Measurements from ENCODE around the gene HECA. TPM values are rescaled to one million over a fixed set of nuclear protein-coding genes. Genes with fewer than 3 reads are reported as not detected.

HECA gene
- total and polyA plus RNA-seq, 2 of the 8 experiments (the other 6 are each of a cell fraction or from before 2014, with no cell fraction given), result 2.4 to 9.2 TPM

DNA sequence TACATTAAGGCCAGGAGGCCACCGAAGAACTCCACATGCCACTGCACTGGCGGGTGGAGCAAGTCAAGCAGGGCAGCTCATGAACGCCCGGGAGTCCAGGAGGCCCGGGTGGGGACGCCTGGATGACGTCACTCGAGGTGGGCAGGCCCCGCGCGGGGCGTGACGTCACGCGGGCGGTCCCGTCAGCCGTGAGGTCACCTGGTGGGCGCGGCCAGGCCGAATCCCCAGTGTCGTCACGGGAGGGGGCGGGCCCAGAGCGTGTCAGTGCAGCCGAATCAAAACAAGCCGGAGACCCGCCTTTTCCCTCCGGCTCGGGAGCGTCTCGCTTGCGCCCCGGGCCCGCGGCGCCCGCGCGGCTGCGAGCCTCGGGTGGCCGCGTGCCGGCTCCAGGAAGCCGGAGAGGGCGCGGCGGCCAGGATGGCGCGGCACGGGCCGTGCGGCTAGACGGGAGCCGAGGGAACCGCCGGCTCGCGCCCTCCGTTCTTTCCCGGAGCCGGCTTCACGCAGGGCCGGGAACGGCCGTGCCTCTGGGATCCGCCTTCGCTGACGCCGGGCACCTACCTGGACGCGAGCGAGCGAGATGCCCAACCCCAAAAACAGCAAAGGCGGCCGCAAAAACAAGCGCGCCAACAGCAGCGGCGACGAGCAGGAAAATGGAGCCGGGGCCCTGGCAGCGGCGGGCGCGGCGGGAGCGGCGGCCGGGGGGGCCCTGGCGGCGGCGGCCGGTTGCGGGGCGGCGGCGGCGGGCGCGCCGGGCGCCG lies at the start of gene HECA (continued):
- TF ChIP-seq, protein P1, sequence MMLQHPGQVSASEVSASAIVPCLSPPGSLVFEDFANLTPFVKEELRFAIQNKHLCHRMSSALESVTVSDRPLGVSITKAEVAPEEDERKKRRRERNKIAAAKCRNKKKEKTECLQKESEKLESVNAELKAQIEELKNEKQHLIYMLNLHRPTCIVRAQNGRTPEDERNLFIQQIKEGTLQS (IDR thresholded peaks at IDR 0.05; ENCODE audit: insufficient read depth, low read depth, low read length), result 0 out of 2 replicates have a peak, but pooled peaks have one; percentile 40
- TF ChIP-seq CREB1 (IDR thresholded peaks at IDR 0.05) (peak; percentile 100), CTBP2 (IDR thresholded peaks at IDR 0.05; ENCODE audit: borderline replicate concordance, insufficient read depth, insufficient read length, low read length) (no peak), CBX5 (IDR thresholded peaks at IDR 0.05; ENCODE audit: low read depth, low read length) (no peak), RAD21 (IDR thresholded peaks at IDR 0.05 in 1 of 2, conservative IDR thresholded peaks at IDR 0.05 in 1 of 2; ENCODE audit: low read depth in 2 of 2, low read length in 2 of 2) (no peak), RFX5 (IDR thresholded peaks at IDR 0.05; ENCODE audit: borderline replicate concordance, low read depth, low read length) (no peak), JUND (IDR thresholded peaks at IDR 0.05; ENCODE audit: low read length) (peak; percentile 98), POU5F1 (IDR thresholded peaks at IDR 0.05; ENCODE audit: low read depth, low read length) (no peak)
- TF ChIP-seq, protein P2, sequence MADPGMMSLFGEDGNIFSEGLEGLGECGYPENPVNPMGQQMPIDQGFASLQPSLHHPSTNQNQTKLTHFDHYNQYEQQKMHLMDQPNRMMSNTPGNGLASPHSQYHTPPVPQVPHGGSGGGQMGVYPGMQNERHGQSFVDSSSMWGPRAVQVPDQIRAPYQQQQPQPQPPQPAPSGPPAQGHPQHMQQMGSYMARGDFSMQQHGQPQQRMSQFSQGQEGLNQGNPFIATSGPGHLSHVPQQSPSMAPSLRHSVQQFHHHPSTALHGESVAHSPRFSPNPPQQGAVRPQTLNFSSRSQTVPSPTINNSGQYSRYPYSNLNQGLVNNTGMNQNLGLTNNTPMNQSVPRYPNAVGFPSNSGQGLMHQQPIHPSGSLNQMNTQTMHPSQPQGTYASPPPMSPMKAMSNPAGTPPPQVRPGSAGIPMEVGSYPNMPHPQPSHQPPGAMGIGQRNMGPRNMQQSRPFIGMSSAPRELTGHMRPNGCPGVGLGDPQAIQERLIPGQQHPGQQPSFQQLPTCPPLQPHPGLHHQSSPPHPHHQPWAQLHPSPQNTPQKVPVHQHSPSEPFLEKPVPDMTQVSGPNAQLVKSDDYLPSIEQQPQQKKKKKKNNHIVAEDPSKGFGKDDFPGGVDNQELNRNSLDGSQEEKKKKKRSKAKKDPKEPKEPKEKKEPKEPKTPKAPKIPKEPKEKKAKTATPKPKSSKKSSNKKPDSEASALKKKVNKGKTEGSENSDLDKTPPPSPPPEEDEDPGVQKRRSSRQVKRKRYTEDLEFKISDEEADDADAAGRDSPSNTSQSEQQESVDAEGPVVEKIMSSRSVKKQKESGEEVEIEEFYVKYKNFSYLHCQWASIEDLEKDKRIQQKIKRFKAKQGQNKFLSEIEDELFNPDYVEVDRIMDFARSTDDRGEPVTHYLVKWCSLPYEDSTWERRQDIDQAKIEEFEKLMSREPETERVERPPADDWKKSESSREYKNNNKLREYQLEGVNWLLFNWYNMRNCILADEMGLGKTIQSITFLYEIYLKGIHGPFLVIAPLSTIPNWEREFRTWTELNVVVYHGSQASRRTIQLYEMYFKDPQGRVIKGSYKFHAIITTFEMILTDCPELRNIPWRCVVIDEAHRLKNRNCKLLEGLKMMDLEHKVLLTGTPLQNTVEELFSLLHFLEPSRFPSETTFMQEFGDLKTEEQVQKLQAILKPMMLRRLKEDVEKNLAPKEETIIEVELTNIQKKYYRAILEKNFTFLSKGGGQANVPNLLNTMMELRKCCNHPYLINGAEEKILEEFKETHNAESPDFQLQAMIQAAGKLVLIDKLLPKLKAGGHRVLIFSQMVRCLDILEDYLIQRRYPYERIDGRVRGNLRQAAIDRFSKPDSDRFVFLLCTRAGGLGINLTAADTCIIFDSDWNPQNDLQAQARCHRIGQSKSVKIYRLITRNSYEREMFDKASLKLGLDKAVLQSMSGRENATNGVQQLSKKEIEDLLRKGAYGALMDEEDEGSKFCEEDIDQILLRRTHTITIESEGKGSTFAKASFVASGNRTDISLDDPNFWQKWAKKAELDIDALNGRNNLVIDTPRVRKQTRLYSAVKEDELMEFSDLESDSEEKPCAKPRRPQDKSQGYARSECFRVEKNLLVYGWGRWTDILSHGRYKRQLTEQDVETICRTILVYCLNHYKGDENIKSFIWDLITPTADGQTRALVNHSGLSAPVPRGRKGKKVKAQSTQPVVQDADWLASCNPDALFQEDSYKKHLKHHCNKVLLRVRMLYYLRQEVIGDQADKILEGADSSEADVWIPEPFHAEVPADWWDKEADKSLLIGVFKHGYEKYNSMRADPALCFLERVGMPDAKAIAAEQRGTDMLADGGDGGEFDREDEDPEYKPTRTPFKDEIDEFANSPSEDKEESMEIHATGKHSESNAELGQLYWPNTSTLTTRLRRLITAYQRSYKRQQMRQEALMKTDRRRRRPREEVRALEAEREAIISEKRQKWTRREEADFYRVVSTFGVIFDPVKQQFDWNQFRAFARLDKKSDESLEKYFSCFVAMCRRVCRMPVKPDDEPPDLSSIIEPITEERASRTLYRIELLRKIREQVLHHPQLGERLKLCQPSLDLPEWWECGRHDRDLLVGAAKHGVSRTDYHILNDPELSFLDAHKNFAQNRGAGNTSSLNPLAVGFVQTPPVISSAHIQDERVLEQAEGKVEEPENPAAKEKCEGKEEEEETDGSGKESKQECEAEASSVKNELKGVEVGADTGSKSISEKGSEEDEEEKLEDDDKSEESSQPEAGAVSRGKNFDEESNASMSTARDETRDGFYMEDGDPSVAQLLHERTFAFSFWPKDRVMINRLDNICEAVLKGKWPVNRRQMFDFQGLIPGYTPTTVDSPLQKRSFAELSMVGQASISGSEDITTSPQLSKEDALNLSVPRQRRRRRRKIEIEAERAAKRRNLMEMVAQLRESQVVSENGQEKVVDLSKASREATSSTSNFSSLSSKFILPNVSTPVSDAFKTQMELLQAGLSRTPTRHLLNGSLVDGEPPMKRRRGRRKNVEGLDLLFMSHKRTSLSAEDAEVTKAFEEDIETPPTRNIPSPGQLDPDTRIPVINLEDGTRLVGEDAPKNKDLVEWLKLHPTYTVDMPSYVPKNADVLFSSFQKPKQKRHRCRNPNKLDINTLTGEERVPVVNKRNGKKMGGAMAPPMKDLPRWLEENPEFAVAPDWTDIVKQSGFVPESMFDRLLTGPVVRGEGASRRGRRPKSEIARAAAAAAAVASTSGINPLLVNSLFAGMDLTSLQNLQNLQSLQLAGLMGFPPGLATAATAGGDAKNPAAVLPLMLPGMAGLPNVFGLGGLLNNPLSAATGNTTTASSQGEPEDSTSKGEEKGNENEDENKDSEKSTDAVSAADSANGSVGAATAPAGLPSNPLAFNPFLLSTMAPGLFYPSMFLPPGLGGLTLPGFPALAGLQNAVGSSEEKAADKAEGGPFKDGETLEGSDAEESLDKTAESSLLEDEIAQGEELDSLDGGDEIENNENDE (IDR thresholded peaks at IDR 0.05; ENCODE audit: insufficient replicate concordance, low read length), result no peak
